Measurements from ENCODE around the gene ITGAE.

DNA sequence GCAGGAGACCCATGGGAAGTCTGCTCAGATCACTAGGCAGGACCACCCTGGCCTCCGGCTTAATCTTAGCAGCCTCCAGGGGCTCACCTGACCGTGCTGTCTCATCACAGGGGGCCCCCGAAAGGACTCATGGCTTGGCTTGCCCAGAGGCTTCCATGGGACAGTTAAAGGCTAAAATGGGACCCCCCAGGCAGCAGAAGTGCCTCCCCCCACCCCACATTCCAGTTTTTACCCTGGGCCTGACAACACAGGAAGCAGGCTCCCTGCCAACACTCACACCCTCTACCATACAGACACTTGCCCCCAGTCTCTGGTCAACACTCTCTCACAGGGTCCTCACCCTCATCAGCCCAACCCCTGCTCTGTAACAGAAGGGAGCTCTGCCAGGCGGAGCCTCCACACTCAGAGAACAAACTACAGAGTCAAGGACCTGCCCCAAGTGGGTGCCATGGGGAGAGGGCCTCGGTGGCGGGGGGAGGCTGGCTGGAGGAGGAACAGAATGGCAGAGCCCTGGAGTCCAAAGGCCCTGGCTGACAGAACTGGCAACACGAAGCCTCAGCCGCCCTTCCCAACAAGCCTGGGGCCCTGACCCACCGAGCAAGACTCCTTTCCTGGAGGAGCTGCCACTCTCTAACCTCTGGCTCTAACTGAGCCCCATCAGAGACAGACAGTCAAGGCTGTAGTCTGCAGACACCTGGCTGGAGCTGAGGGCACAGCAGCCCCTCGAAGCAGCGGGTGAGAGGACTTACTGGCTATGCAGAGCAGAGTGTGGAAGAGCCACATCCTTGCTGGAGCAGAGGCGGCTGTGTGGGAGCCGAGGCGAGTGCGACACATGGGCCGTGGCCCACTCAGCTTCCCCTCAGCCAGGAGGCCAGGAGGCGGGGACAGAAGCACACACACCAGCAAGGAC is at the start of gene ITGAE:
- TF ChIP-seq CTCF (IDR thresholded peaks at IDR 0.05) (no peak), SIN3A (IDR thresholded peaks at IDR 0.05; ENCODE audit: borderline replicate concordance, insufficient read depth, low read depth, low read length) (no peak), REST (IDR thresholded peaks at IDR 0.05; ENCODE audit: insufficient read depth in 1 of 2, low read depth in 2 of 2, low read length in 1 of 2) (no peak), POLR2AphosphoS5 (IDR thresholded peaks at IDR 0.05; ENCODE audit: low read depth, low read length) (no peak)

All from Panc1 (cell line).